Rectal smooth muscle tissue (tissue), 1 donor: ENCODE results near the gene RPL4.
"Not testable (repeated sequence)": the region's sequence is repeated elsewhere in the genome, so short reads cannot be mapped to it uniquely, and the experiment has no call there.

Experiments
- H3K27ac ChIP-seq: one replicate; pipeline ENCODE4 v1.7.0; 2013; ENCODE audit warnings: low read depth, low read length, inconsistent platforms
- H3K27me3 ChIP-seq: one replicate; pipeline ENCODE4 v1.7.0; 2013; ENCODE audit warnings: low read length; ENCODE audit not compliant: control insufficient read depth, insufficient read depth
- H3K36me3 ChIP-seq: one replicate; pipeline ENCODE4 v1.7.0; 2013; ENCODE audit warnings: low read length; ENCODE audit not compliant: control insufficient read depth, insufficient read depth
- H3K4me1 ChIP-seq: one replicate; pipeline ENCODE4 v1.7.0; 2013; ENCODE audit warnings: low read length; ENCODE audit not compliant: control insufficient read depth, insufficient read depth
- H3K4me3 ChIP-seq: one replicate; pipeline ENCODE4 v1.7.0; 2013; ENCODE audit warnings: low read length
- H3K9ac ChIP-seq: one replicate; pipeline ENCODE4 v1.7.0; 2013; ENCODE audit warnings: low read length

Gene RPL4

GRCh38 chr15:66465294-66465693 lies 39.4 kb downstream of the RPL4 start:
- not testable (repeated sequence) for H3K27ac ChIP-seq, H3K36me3 ChIP-seq, H3K9ac ChIP-seq, H3K27me3 ChIP-seq, H3K4me3 ChIP-seq, H3K4me1 ChIP-seq

GRCh38 chr15:66462627-66463026 lies 42.0 kb downstream of the RPL4 start:
- H3K36me3 ChIP-seq: no peaks in the 10 kb centered on the region
- no peak overlapping the region for H3K9ac ChIP-seq
- H3K4me3 ChIP-seq: no peak overlapping the region
- H3K27me3 ChIP-seq: no peaks in the 10 kb centered on the region
- H3K4me1 ChIP-seq: no peaks in the 10 kb centered on the region
- H3K27ac ChIP-seq: no peak overlapping the region

GRCh38 chr15:66461917-66462316 lies 42.7 kb downstream of the RPL4 start:
- no peak overlapping the region for H3K4me3 ChIP-seq
- H3K36me3 ChIP-seq: no peaks in the 10 kb centered on the region
- H3K9ac ChIP-seq: no peak overlapping the region
- H3K27ac ChIP-seq: no peak overlapping the region
- H3K27me3 ChIP-seq: no peaks in the 10 kb centered on the region
- no peaks in the 10 kb centered on the region for H3K4me1 ChIP-seq

- not testable (repeated sequence) for H3K9ac ChIP-seq, H3K27ac ChIP-seq, H3K4me1 ChIP-seq, H3K27me3 ChIP-seq, H3K36me3 ChIP-seq, H3K4me3 ChIP-seq
These were observed 43.4 kb downstream of the RPL4 start for GRCh38 chr15:66461294-66461693.

GRCh38 chr15:66459818-66460615 lies 44.6 kb downstream of the RPL4 start:
- H3K27me3 ChIP-seq: no peaks in the 10 kb centered on the region

GRCh38 chr15:66456211-66456610 lies 48.4 kb downstream of the RPL4 start:
- Histone ChIP-seq H3K27me3 (no peaks in the 10 kb centered on the region), H3K4me3 (no peak overlapping the region), H3K36me3 (no peaks in the 10 kb centered on the region), H3K27ac (no peak overlapping the region), H3K4me1 (no peaks in the 10 kb centered on the region), H3K9ac (no peak overlapping the region)

More at GRCh38 chr15:66459818-66460615, 44.6 kb downstream of the RPL4 start:
- no peaks in the 10 kb centered on the region for H3K4me1 ChIP-seq
- H3K4me3 ChIP-seq: no peak overlapping the region
- no peaks in the 10 kb centered on the region for H3K36me3 ChIP-seq
- H3K27ac ChIP-seq: no peak overlapping the region
- no peak overlapping the region for H3K9ac ChIP-seq

- Histone ChIP-seq H3K36me3 (no peaks in the 10 kb centered on the region), H3K4me3 (no peak overlapping the region), H3K4me1 (no peaks in the 10 kb centered on the region), H3K27me3 (no peaks in the 10 kb centered on the region), H3K27ac (no peak overlapping the region), H3K9ac (no peak overlapping the region)
These were observed 50.5 kb downstream of the RPL4 start for GRCh38 chr15:66454143-66454542.

- no peaks in the 10 kb centered on the region for H3K36me3 ChIP-seq
- H3K4me3 ChIP-seq: no peak overlapping the region
- no peak overlapping the region for H3K9ac ChIP-seq
- no peaks in the 10 kb centered on the region for H3K27me3 ChIP-seq
- H3K27ac ChIP-seq: no peak overlapping the region
- H3K4me1 ChIP-seq: no peaks in the 10 kb centered on the region
These were observed 51.6 kb downstream of the RPL4 start for GRCh38 chr15:66452971-66453580.

GRCh38 chr15:66452420-66452819 lies 52.2 kb downstream of the RPL4 start:
- no peak overlapping the region for H3K9ac ChIP-seq
- H3K4me1 ChIP-seq: no peaks in the 10 kb centered on the region
- H3K27me3 ChIP-seq: no peaks in the 10 kb centered on the region
- no peaks in the 10 kb centered on the region for H3K36me3 ChIP-seq
- no peak overlapping the region for H3K4me3 ChIP-seq
- no peak overlapping the region for H3K27ac ChIP-seq
